Renal cortical epithelial cell (primary cell): ENCODE results near the gene CSNK2B. TPM values are rescaled to one million over a fixed set of nuclear protein-coding genes. Genes with fewer than 3 reads are reported as not detected.

Experiments
- DNase-seq: peaks from one replicate; pipeline ENCODE4 v3.0.0-alpha.2; 2011; ENCODE audit warnings: low read depth
- total RNA-seq: library from RNA; depleted of rRNA; stranded (reverse); fragments of >200 nt; gene quantifications from 2 replicates; pipeline ENCODE4 v1.2.3, GENCODE V29; 2014

CSNK2B gene
- total RNA-seq, 1 donor from 2014 or later: 116 TPM

DNA sequence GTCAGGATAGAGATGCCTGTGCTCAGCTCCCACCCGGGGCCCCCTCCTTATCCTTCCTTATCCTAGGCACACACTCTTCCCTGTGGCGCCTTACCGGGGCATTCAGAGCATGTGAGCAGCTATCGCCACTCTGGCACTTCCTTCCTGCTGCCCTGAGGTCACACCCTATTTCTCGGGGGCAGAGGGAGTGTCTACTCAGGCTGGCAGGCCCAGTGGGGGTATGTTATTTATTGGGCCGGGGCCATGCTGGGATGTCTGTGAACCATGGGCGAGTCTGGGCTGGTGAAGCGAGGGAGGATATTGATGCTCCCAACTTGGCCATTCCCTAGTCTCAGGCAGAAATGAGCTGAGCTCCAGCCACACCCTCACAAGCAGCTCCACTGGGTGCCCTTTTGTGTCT, 45.4 kb downstream of the CSNK2B start:
- DNase-seq: no peak

DNA sequence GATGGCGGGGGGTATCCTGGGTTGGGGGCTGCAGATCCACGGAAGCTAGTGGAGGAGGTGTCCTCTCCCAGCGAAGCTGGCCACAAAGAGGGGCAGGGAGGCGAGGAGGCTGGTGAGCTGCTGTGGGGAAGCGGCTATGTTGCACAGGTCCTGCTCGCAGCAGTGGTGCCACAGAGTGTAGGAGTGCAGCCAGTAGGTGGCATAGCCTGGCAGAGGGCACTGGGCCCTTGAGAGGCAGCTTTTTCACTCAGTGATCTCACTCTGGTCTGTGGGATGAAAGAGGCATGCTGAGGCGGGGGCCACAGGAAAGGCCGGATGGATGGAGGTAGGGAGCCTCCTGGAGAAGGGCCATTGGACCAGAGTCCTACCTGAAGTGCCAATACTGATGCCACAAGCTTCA, 46.4 kb downstream of the CSNK2B start:
- DNase-seq: no peak

- DNase-seq: no peak
These were observed 47.6 kb downstream of the CSNK2B start for GRCh38 chr6:31713465-31713864.

GRCh38 chr6:31713991-31714684, 48.3 kb downstream of the CSNK2B start:
- DNase-seq: no peak

DNA sequence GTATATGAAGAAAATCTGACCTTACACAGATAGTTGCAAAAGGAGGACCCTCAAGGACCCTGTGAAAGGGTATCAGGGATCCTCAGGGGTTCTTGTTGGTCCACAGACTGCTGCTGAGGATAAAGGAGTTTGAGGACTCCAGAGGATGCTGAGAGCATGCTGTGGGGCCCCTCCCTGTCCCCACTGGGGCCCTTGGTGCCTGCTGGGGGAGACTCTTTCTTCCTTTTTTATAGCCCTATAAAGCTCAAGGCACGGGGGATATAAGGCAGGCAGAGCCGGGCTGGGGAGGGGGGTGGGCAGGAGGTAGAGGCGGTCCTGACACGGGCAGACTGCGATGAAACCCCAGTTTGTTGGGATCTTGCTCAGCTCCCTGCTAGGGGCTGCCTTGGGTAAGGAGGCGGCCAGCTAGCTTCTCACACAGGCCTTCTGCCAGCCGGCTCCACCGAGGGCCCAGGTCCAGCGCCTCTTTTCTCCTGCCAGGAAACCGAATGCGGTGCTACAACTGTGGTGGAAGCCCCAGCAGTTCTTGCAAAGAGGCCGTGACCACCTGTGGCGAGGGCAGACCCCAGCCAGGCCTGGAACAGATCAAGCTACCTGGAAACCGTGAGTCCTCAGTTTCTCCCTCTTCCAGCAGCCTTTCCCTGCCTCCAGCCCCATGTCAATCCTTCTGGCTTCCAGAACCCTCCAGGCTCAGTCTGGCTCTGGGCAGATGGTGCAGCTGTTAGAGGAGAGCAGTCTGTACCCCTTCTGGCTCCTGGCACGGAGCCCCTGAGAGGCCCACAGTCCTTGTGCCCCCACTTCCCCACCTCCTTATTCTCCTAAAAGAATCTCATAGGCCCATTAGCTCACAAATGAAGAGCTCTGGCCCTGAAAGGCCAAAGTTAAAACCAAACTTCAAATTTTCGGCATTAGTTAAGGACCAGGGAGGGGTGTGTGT, 49.4 kb downstream of the CSNK2B start, which contains the start of gene LY6G6D:
Gene LY6G6D, plus strand, starts transcription at position 327 of the 937 bp plus-strand sequence. Its CDS starts 8 bp downstream, at position 335.
- no peak for DNase-seq

DNA sequence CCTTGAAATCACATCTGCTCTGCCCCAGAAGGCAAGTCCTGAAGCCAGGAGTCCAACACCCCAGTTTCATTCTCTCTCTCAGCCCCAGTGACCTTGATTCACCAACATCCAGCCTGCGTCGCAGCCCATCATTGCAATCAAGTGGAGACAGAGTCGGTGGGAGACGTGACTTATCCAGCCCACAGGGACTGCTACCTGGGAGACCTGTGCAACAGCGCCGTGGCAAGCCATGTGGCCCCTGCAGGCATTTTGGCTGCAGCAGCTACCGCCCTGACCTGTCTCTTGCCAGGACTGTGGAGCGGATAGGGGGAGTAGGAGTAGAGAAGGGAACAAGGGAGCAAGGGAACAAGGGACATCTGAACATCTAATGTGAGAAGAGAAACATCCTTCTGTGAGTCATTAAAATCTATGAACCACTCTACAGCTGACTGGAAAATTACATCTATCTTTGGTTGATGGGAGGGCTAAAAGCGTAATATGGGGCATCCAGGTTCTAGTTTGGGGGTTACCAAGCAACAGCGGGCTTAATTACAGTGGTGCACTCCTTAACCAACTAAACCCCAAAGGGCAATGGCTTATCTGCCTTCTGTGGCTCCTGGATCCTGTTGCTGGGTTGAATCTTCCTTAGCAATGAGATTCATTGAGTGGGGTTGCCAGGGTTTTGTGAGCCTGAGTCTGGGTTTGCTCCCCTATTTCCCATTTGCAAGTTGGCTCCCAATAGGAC, 51.8 kb downstream of the CSNK2B start:
- no peak for DNase-seq

DNA sequence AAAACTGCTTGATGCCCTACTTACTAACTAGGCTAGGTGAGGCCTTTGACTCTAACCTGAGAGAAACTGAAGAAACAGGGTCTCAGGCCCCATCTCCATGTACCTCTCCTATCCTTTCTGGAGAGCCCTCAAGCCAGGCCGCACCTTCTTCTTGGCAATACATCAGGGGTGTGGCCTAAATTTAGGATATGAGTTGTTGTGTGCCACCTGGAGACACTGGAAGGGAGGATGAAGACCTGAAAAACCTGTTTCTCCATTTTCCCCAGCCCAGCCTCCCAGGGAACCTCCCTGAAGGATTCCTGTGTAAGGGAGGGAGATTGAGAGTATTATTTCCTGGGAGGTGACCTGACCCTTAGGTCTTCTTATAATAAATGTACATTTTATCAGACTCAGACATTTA, 52.4 kb downstream of the CSNK2B start:
- no peak for DNase-seq

DNA sequence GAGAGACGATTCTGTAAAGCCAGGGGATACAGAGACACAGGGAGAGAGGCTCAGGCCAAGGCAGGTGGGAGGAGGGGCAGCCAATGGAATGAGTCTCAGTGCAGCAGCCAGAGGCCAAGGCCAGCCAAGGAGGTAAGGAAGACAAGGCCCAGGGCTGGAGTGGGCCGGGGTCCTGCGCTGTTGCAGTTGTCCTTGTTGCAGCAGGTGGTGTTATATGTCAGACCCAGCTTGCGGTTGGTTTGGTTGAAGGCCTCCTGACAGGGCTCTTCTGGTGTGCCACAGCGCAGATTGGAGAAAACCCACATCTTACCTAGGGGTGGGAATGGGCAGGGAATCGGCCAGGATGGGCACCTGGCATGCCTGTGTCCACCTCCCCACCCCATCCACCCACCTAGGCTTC, 53.1 kb downstream of the CSNK2B start:
- no peak for DNase-seq

Other genes starting within 250 kb of the CSNK2B start
- gene MICB, start 167.9 kb upstream of the CSNK2B start, total RNA-seq: 5.3 and 17.5 TPM in 2 replicates
- gene MCCD1, start 137.1 kb upstream of the CSNK2B start, total RNA-seq: 0.15 TPM in 1 of 2 replicates, not detected in the other
- gene DDX39B, start 124.1 kb upstream of the CSNK2B start, total RNA-seq: 234 and 346 TPM in 2 replicates
- gene ATP6V1G2, start 119.5 kb upstream of the CSNK2B start, total RNA-seq: 1.0 TPM in 1 of 2 replicates, not detected in the other
- 17.6 and 30.0 TPM in 2 replicates for gene NFKBIL1, start 118.5 kb upstream of the CSNK2B start, total RNA-seq
- not detected in 2 replicates for gene LTA, start 93.8 kb upstream of the CSNK2B start, total RNA-seq
- gene TNF, start 90.5 kb upstream of the CSNK2B start, total RNA-seq: 2.4 and 7.8 TPM in 2 replicates
- gene LTB, start 83.7 kb upstream of the CSNK2B start, total RNA-seq: 7.0 and 35.1 TPM in 2 replicates
- gene LST1, start 79.8 kb upstream of the CSNK2B start, total RNA-seq: not detected in 2 replicates
- not detected in 2 replicates for gene NCR3, start 73.1 kb upstream of the CSNK2B start, total RNA-seq
- not detected in 2 replicates for gene AIF1, start 50.8 kb upstream of the CSNK2B start, total RNA-seq
- 13.9 and 90.6 TPM in 2 replicates for gene PRRC2A, start 45.4 kb upstream of the CSNK2B start, total RNA-seq
- gene BAG6, start 13.4 kb upstream of the CSNK2B start, total RNA-seq: 130 and 241 TPM in 2 replicates
- 0.69 and 0.80 TPM in 2 replicates for gene APOM, start 10.2 kb upstream of the CSNK2B start, total RNA-seq
- gene C6orf47, start 5.3 kb upstream of the CSNK2B start, total RNA-seq: 28.6 and 32.0 TPM in 2 replicates
- gene GPANK1, start 1.1 kb upstream of the CSNK2B start, total RNA-seq: 9.1 and 16.0 TPM in 2 replicates
- gene LY6G5B, start 3.9 kb downstream of the CSNK2B start, total RNA-seq: 2.6 TPM in 1 of 2 replicates, not detected in the other
- gene LY6G5C, start 15.0 kb downstream of the CSNK2B start, total RNA-seq: 0.40 TPM in 1 of 2 replicates, not detected in the other
- gene ABHD16A, start 37.2 kb downstream of the CSNK2B start, total RNA-seq: 54.7 and 56.6 TPM in 2 replicates
- not detected in 2 replicates for gene LY6G6F, start 40.8 kb downstream of the CSNK2B start, total RNA-seq
- gene LY6G6D, start 49.3 kb downstream of the CSNK2B start, total RNA-seq: not detected in 2 replicates
- gene LY6G6C, start 55.7 kb downstream of the CSNK2B start, total RNA-seq: not detected in 2 replicates
- not detected in 2 replicates for gene MPIG6B, start 57.3 kb downstream of the CSNK2B start, total RNA-seq
- 101 and 121 TPM in 2 replicates for gene DDAH2, start 63.2 kb downstream of the CSNK2B start, total RNA-seq
- gene CLIC1, start 70.5 kb downstream of the CSNK2B start, total RNA-seq: 345 and 2,008 TPM in 2 replicates
- 4.4 and 6.6 TPM in 2 replicates for gene MSH5, start 73.9 kb downstream of the CSNK2B start, total RNA-seq
- gene SAPCD1, start 96.6 kb downstream of the CSNK2B start, total RNA-seq: 0.50 and 0.69 TPM in 2 replicates
- 2.6 and 8.5 TPM in 2 replicates for gene VWA7, start 111.2 kb downstream of the CSNK2B start, total RNA-seq
- gene VARS1, start 129.7 kb downstream of the CSNK2B start, total RNA-seq: 67.4 and 103 TPM in 2 replicates
- 16.6 and 46.9 TPM in 2 replicates for gene LSM2, start 140.9 kb downstream of the CSNK2B start, total RNA-seq
- gene HSPA1L, start 149.2 kb downstream of the CSNK2B start, total RNA-seq: 0.87 and 2.0 TPM in 2 replicates
- 178 and 296 TPM in 2 replicates for gene HSPA1A, start 149.5 kb downstream of the CSNK2B start, total RNA-seq
- gene HSPA1B, start 161.7 kb downstream of the CSNK2B start, total RNA-seq: 197 and 264 TPM in 2 replicates
- gene NEU1, start 196.7 kb downstream of the CSNK2B start, total RNA-seq: 104 and 112 TPM in 2 replicates
- 1.1 and 26.6 TPM in 2 replicates for gene SLC44A4, start 212.9 kb downstream of the CSNK2B start, total RNA-seq
- gene EHMT2, start 231.6 kb downstream of the CSNK2B start, total RNA-seq: 37.7 and 72.3 TPM in 2 replicates
- 0.69 and 5.9 TPM in 2 replicates for gene ZBTB12, start 236.0 kb downstream of the CSNK2B start, total RNA-seq